MM.1S (cell line): ENCODE results near the gene ZNF132.
"Not testable (repeated sequence)": the region's sequence is repeated elsewhere in the genome, so short reads cannot be mapped to it uniquely, and the experiment has no call there.

Experiments
- DNase-seq: peaks from one replicate; pipeline ENCODE4 v3.0.0-alpha.2; 2015
- H2AFZ ChIP-seq: fragments of 300-600 bp; sonication (generic); 2 replicates; pipeline ENCODE4 v1.6.0; 2016; ENCODE audit warnings: antibody characterized with exemption, low read length
- H3F3A ChIP-seq: fragments of 300-600 bp; sonication (generic); 2 replicates; pipeline ENCODE4 v1.6.1; 2016; ENCODE audit warnings: mild to moderate bottlenecking, antibody characterized with exemption, low read length, moderate library complexity, mixed read lengths; ENCODE audit not compliant: insufficient read depth
- H3K27ac ChIP-seq: fragments of 300-600 bp; sonication (generic); 2 replicates; pipeline ENCODE4 v1.5.1; 2016; ENCODE audit warnings: mild to moderate bottlenecking, low read length
- H3K27me3 ChIP-seq: fragments of 300-600 bp; sonication (generic); replicated peaks from 2 replicates; pipeline ENCODE4 v1.6.0; 2016; ENCODE audit warnings: low read length; ENCODE audit not compliant: insufficient read depth
- H3K36me3 ChIP-seq: fragments of 300-600 bp; sonication (generic); replicated peaks from 2 replicates; pipeline ENCODE4 v1.6.1; 2016; ENCODE audit warnings: mild to moderate bottlenecking, low read length, mixed read lengths; ENCODE audit not compliant: insufficient read depth
- H3K4me1 ChIP-seq: fragments of 300-600 bp; sonication (generic); 2 replicates; pipeline ENCODE4 v1.6.1; 2016; ENCODE audit warnings: low read length, mixed read lengths
- H3K4me2 ChIP-seq: fragments of 300-600 bp; sonication (generic); 2 replicates; pipeline ENCODE4 v1.6.0; 2016; ENCODE audit warnings: low read depth, low read length
- H3K4me3 ChIP-seq: fragments of 300-600 bp; sonication (generic); 2 replicates; pipeline ENCODE4 v1.5.1; 2016; ENCODE audit warnings: low read length, mixed read lengths
- H3K79me2 ChIP-seq: fragments of 300-600 bp; sonication (generic); 2 replicates; pipeline ENCODE4 v1.6.1; 2016; ENCODE audit warnings: mixed run types, low read length, mixed read lengths
- H3K9ac ChIP-seq: fragments of 300-600 bp; sonication (generic); 2 replicates; pipeline ENCODE4 v1.6.1; 2016; ENCODE audit warnings: low read length, mixed read lengths
- H3K9me2 ChIP-seq: fragments of 300-600 bp; sonication (generic); replicated peaks from 2 replicates; pipeline ENCODE4 v1.6.1; 2016; ENCODE audit warnings: mild to moderate bottlenecking, low read length, mixed read lengths; ENCODE audit not compliant: insufficient read depth
- H3K9me3 ChIP-seq: fragments of 300-600 bp; sonication (generic); replicated peaks from 2 replicates; pipeline ENCODE4 v1.6.1; 2016; ENCODE audit warnings: mild to moderate bottlenecking, low read length, mixed read lengths; ENCODE audit not compliant: insufficient read depth
- H4K20me1 ChIP-seq: fragments of 300-600 bp; sonication (generic); 2 replicates; pipeline ENCODE4 v1.6.1; 2016; ENCODE audit warnings: mild to moderate bottlenecking, low read length, moderate library complexity, mixed read lengths; ENCODE audit not compliant: insufficient read depth
- CTCF ChIP-seq: fragments of 300-600 bp; sonication (generic); IDR thresholded peaks from 2 replicates; pipeline ENCODE4 v1.5.1; 2016; ENCODE audit warnings: antibody characterized with exemption, low read length, mixed read lengths
- EZH2 ChIP-seq: fragments of 300-600 bp; sonication (generic); optimal IDR thresholded peaks from 2 replicates; pipeline ENCODE3; 2017; ENCODE audit warnings: low read depth, mild to moderate bottlenecking, antibody characterized with exemption, low read length, mixed read lengths
- EZH2phosphoT487 ChIP-seq: fragments of 300-600 bp; sonication (generic); IDR thresholded peaks from 2 replicates; pipeline ENCODE4 v1.6.1; 2018; ENCODE audit warnings: antibody characterized with exemption, low read length

Gene ZNF132

GRCh38 chr19:58439576-58440554 is at the start of gene ZNF132:
TSS of gene ZNF132 (minus strand) at chr19:58440153. CDS start at chr19:58439821, 332 bp downstream.
- Histone ChIP-seq H3F3A (no peaks in the 10 kb centered on the region), H3K79me2 (no peaks in the 10 kb centered on the region), H3K4me3 (no peak within 1 kb of the TSS), H3K9me2 (no peaks in the 10 kb centered on the region), H3K27ac (no peak within 1 kb of the TSS), H3K4me2 (no peak within 1 kb of the TSS), H3K9ac (no peak within 1 kb of the TSS), H3K36me3 (no peaks in the 10 kb centered on the region), H3K27me3 (no peaks in the 10 kb centered on the region), H3K4me1 (no peaks in the 10 kb centered on the region), H3K9me3 (no peaks in the 10 kb centered on the region), H4K20me1 (no peaks in the 10 kb centered on the region), H2AFZ (no peak within 1 kb of the TSS)
- no peak for TF ChIP-seq EZH2phosphoT487
- no peak for TF ChIP-seq CTCF
- no peak for TF ChIP-seq EZH2
- DNase-seq = no peak

GRCh38 chr19:58484349-58484748 is 44.4 kb upstream of the ZNF132 start:
- not testable (repeated sequence) for H3K9ac ChIP-seq, H2AFZ ChIP-seq, H4K20me1 ChIP-seq, H3K79me2 ChIP-seq, H3K36me3 ChIP-seq, H3K4me3 ChIP-seq, DNase-seq, H3F3A ChIP-seq, H3K9me2 ChIP-seq, H3K9me3 ChIP-seq, H3K27me3 ChIP-seq, H3K4me2 ChIP-seq, H3K4me1 ChIP-seq, H3K27ac ChIP-seq

GRCh38 chr19:58483776-58484175 is 43.8 kb upstream of the ZNF132 start:
- Histone ChIP-seq H3K4me2 (no peak overlapping the region), H3K27ac (no peak overlapping the region), H4K20me1 (no peaks in the 10 kb centered on the region), H3K36me3 (no peaks in the 10 kb centered on the region), H3K9me2 (no peaks in the 10 kb centered on the region), H3F3A (no peaks in the 10 kb centered on the region), H2AFZ (no peak overlapping the region), H3K4me1 (no peaks in the 10 kb centered on the region), H3K79me2 (no peaks in the 10 kb centered on the region), H3K9me3 (no peaks in the 10 kb centered on the region), H3K27me3 (no peaks in the 10 kb centered on the region; the same call in 1 of the 2 replicates), H3K9ac (no peak overlapping the region), H3K4me3 (no peak overlapping the region)
- DNase-seq = no peak
- TF ChIP-seq EZH2 (no peak), CTCF (no peak)

- Histone ChIP-seq H3K4me3 (no peak overlapping the region), H4K20me1 (no peaks in the 10 kb centered on the region), H3K4me1 (no peaks in the 10 kb centered on the region), H3K79me2 (no peaks in the 10 kb centered on the region), H2AFZ (no peak overlapping the region), H3K4me2 (no peak overlapping the region), H3K9me3 (no peaks in the 10 kb centered on the region), H3K27ac (no peak overlapping the region), H3K36me3 (no peaks in the 10 kb centered on the region), H3K27me3 (no peaks in the 10 kb centered on the region; the same call in 1 of the 2 replicates), H3K9me2 (no peaks in the 10 kb centered on the region), H3K9ac (no peak overlapping the region), H3F3A (no peaks in the 10 kb centered on the region)
- TF ChIP-seq CTCF (no peak), EZH2phosphoT487 (no peak), EZH2 (no peak)
- DNase-seq = no peak
These were observed 42.4 kb upstream of the ZNF132 start for GRCh38 chr19:58482372-58482771.
